Stimulated activated CD8-positive, alpha-beta memory T cell treated with anti-CD3 and anti-CD28 coated beads, Interleukin-4, amount 100 ng/mL, for 4 hours (primary cell): Measurements from ENCODE around the gene PEX7.
"Not testable (repeated sequence)": the region's sequence is repeated elsewhere in the genome, so short reads cannot be mapped to it uniquely, and the experiment has no call there.

ENCODE experiments used
- DNase-seq, 2 donors: peaks; one replicate each; pipeline ENCODE4 v3.0.0-alpha.2; 2020; ENCODE audit warnings: low read depth in 2 of 2, low spot score in 1 of 2

Gene PEX7

DNA sequence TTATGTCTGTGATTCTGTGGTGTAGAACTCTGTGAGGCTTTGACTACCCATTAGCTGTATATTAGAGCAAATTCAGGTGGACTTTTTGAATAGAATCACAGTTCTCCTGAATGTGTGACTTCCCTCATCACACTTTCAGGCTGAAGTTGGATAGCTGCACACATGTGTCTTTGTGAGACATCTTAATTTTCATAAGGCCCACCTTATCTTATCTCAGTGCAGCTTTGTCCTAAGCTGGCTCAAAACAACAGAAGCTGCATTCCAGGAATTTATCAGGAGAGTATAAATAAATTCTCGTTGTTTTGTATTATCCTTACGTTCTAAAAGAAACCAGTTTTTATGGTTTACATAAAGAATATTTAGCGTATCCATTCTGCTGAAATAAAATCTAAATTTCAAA lies 73.5 kb downstream of the PEX7 start:
- DNase-seq, result no peak

DNA sequence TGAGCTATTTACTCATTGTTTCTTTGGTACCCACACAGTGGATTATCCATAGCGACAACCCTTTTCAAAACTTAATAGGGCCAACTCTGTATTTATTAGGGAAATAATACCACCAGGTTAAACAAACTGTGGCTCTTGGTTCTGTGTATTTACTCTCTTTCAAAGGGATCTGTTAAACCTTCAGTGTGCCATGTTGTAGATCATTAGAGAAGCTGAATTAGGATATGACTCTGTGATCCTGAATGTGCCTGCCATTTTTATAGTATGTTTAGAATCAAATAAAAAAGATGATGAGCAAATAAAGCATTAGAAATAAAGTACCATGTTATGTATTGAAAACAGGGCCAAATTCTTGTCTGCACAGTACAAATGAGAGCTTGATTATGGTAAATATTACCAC lies 74.7 kb downstream of the PEX7 start:
- no peak for DNase-seq

DNA sequence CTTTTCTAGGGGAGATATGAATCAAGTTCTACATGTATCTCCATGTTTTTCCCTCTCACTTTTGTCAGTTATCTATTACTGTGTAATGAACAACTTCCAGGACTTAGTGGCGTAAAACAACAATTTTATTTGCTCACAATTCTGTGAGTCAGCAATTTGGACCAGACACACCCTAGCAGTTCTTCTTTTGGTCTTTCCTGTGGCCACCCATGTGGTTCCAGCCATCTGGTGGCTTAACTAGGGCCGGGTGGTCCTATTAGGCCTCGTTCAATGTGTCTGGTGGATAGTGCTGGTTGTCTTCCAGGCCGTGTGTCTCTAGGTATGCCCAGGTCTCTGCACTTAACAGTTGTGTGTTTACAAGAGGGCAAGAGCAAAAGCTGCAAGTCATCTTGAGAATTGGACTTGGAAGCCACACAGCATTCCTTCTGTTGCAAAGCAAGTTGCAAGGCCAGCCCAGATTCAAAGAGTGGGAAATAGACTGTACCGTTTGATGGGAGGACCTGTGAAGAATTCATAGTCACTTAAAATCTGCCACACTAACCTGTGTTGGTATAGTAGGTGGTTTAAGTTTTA lies 78.9 kb downstream of the PEX7 start:
- DNase-seq, result no peak

DNA sequence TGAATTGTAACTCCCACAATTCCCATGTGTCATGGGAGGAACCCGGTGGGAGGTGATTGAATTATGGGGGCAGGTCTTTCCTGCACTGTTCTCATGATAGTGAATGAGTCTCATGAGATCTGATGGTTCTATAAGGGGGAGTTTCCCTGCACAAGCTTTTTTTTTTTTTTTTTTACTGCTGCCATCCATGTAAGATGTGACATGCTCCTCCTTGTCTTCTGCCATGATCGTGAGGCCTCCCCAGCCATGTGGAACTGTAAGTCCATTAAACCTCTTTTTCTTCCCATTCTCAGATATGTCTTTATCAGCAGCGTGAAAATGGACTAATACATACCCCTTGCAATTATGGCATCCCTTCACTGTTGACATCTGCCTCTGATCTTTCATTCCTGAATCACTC lies 82.1 kb downstream of the PEX7 start:
- DNase-seq, result not testable (repeated sequence)

DNA sequence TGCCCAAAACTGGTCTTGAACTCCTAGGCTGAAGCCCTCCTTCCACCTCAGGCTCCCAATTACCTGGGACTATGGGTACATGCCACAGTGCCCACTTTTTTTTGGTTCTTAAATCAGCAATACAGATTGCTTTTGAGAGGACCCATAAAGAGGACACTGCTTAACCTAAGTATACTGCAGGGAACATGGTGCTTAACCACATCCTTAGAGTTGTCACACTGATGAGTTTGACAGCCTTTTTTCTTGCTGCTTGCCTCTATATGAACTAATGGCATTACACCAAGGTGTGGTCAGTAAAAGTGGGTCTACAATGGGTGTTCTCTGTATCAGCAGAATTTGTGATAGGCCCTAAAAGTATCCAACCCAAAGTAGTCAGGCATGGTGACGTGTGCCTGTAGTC lies 92.6 kb downstream of the PEX7 start:
- no peak for DNase-seq

DNA sequence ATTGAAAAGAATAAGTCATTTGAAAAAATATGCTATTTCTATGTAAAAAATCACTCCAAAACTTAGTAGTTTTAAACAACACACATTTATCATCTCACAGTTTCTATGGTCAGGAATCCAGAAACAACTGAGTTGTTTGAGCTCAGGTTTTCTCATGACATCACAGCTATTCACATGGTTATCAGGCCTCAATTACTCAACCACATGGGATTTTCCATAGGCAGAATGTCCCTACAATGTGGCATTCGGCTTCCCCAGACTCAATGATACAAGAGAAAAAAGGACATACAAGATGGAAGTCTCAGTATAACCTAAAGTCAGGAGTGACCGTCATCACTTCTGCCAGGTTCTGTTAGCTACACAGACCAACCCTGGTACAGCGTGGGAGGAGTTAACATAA lies 96.3 kb downstream of the PEX7 start:
- DNase-seq, result no peak

DNA sequence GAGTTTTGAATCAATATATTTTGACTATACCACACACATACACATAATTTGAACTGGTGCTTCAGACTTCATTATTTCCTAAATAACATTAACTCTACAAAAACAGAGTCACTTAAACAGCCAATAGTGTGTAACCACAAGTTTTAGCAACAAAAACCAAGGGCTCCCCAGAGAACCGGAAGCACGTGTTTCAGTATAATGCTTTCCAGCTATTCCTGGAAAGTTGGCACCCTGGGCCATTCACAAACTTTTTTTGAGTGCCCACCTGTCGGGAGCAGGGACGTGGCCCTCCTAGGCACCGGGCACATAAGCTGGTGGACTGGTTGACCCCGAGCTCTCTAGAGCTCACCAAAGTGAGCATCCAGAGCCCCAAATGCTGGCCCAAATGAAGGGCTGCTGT lies 97.8 kb downstream of the PEX7 start:
- no peak for DNase-seq

DNA sequence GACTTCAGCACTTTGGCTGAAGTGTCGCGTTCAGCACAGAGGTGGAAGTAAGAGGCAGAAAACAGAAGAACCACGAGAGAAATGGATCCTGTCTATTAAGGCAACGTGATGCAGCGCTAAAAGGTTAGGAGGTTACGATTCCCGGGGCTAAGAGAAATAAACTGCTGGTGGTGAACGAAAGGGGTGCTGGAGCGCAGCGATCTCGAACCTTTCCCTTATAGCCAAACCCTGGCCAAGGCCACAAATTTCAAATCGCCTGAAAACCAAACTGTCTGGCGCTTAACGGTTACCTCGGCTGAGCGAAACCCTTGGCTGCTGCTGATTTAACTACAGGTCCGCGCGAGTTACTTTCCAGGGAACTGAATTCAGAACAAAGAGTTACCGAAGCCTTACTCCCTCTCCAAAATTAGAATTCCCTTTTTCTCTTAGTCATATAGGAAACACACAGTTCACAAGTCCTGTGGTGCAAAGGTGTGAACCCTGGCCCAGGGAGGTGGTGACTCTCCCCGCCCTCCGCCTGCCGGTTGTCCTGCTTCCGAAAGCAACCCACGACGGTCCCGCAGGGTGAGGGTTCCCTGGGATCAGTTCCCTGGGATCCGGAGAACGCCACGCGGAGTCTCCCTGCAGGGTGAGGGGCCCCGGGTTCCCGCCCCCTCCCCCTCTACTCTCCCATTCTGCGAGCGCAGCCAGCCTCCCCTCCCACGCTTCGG lies 98.4 kb downstream of the PEX7 start:
- no peak for DNase-seq

DNA sequence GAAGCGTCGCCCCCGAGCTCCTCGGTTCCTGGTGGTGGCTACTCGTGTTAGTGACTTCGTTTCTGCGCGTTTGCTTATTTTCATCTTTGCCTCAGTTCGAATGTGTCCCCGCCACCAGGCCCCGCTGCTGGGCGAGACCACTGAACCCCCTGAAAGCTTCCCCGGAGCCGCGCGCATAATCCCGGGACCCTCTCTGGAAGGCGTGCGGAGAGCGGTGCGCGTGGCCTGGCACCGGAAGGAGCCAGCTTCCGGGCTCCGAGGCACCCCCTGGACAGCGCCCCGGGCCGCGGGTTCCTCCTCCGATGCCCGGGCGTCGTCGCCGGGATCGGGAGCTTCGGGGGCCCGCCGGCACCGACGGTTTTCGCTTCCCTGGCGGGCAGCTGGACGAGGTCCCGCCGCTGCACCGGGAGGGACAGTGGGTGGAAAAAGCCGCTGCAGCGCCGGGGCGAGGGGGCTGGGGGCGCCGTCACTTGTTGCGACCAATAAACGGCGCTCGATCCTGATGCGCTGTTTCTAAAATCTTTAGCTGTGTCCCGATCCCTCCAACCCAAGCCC lies 99.1 kb downstream of the PEX7 start:
- DNase-seq, result no peak

DNA sequence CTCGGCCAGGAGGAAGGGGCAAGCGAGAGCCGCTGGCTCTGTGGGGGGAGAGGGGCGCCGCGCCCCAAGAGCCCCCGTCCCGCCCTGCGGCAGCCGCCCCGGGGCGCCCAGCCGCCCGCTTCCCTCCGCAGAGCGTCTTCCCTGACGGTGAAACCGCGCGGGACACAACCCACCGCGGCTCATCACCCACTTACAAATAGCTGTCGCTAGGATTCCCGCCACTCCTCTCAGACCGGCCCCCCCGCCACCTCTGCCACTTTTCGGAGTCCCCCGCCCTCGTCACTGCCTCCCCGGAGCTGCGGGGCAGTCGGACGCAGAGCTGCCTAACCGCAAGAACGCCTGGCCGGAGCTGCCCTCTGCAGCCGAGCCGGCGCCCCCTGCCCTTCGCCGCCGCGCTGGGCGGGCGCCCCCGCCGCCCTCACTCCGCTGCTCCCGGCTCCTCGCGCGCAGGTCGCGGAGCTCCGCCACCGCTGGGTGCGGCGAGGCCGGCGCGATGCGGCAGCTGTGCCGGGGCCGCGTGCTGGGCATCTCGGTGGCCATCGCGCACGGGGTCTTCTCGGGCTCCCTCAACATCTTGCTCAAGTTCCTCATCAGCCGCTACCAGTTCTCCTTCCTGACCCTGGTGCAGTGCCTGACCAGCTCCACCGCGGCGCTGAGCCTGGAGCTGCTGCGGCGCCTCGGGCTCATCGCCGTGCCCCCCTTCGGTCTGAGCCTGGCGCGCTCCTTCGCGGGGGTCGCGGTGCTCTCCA lies 99.7 kb downstream of the PEX7 start, which contains the start of gene SLC35D3:
Gene SLC35D3 (plus strand): TSS at position 366 of the 749 bp plus-strand sequence. CDS start 128 bp downstream, at position 494.
- no peak for DNase-seq

DNA sequence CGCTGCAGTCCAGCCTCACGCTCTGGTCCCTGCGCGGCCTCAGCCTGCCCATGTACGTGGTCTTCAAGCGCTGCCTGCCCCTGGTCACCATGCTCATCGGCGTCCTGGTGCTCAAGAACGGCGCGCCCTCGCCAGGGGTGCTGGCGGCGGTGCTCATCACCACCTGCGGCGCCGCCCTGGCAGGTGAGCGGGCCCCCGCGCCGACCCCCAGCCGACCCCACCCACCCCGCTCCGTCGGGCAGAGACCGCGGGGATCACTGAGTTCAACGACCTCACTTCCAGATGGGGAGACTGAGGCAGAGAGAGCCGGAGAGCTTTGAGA lies 100.3 kb downstream of the PEX7 start:
- no peak for DNase-seq

DNA sequence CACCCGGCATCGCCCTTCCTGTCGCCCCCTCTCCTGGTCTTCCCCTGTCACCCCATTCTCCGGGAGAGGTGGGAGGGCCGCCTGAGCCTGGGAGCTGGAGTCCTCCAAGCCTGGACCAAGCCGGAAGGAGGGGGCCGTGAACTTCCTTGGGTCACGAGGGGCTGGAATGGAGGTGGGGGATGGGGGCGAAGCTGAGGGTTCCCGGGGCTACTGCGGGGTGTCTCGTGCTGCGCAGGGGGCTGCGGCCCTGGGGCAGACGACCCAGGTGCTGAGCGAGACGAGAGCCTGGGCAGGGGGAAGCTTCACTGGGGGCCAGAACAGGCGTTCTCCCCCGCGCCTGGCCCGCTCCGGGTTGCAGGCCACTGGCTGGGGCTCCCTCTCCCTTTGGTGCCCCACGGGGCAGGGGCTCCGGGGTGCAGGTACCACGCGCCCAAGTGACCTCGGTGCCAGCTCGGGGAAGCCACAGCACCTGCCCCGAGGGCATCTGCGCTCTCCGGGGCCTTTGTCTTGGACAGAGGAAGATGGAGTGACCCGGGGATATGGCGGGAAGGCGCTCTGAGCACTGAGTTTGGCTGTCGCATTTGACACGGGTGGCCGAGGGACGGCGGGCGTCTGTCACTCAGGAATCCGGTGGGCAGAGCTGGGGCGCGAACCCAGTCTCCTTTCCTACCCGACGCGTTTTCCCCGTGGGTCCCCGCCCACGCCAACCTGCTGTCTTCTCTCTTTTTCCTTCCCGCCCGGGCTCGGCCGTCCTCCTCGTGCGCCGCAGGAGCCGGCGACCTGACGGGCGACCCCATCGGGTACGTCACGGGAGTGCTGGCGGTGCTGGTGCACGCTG lies 100.9 kb downstream of the PEX7 start:
- no peak for DNase-seq

DNA sequence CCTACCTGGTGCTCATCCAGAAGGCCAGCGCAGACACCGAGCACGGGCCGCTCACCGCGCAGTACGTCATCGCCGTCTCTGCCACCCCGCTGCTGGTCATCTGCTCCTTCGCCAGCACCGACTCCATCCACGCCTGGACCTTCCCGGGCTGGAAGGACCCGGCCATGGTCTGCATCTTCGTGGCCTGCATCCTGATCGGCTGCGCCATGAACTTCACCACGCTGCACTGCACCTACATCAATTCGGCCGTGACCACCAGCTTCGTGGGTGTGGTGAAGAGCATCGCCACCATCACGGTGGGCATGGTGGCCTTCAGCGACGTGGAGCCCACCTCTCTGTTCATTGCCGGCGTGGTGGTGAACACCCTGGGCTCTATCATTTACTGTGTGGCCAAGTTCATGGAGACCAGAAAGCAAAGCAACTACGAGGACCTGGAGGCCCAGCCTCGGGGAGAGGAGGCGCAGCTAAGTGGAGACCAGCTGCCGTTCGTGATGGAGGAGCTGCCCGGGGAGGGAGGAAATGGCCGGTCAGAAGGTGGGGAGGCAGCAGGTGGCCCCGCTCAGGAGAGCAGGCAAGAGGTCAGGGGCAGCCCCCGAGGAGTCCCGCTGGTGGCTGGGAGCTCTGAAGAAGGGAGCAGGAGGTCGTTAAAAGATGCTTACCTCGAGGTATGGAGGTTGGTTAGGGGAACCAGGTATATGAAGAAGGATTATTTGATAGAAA lies 101.7 kb downstream of the PEX7 start:
- no peak for DNase-seq

DNA sequence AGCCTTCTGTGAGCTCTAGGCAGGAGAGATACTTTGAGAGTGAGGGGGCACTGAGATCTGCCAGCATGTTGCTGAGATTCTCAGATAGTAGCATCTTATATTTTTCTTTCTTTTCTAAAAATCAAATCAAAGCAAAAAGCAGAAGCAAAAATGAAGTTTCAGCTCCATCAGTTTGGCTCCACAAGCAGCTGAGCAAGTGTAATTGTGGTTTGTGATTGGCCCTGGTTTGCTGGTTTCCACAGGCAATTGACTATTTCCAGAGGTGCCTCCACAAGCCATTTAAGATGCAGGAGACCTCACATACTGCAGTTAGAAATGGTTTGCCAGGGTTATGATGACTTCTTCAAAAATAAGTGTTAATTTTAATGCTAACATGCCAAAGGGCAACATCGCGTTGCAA lies 104.0 kb downstream of the PEX7 start:
- DNase-seq, result no peak

DNA sequence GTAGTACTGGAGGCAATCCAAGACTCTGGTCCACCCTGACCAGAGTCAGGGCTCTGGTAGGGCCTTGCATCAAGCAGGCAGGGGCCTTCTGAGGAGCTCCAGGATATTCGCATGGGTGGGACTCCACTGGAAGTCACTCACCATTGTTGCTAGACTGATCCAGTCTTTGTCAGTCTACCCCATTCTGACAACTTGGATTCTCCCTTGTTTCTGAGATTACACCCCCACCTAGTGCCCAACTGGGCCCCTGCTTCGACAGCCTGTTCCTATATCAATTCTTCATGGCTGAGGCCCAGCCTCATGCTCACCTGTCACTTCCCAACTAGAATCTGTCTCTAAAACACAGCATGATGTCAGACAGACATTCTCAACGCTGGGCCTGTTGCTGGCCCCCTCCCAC lies 104.9 kb downstream of the PEX7 start:
- DNase-seq, result no peak

DNA sequence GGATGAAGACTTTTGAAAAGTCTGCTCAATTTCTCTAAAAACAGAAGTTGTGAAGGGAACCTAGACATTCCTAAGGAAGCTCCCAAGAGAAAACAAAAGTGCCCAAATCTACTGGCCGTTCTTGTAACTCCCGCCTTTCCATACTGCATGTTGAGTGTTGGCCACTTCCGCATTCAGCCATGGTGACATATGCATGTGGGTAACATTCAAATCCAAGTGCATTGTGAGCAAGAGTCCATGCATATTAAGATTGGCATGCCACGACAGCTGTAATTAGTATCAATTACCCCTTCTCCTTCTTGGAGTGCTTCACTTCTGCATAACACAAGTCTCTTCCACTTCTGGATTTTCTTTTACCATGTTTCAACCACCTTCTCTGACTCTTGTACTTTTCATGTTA lies 108.1 kb downstream of the PEX7 start:
- DNase-seq, result no peak

DNA sequence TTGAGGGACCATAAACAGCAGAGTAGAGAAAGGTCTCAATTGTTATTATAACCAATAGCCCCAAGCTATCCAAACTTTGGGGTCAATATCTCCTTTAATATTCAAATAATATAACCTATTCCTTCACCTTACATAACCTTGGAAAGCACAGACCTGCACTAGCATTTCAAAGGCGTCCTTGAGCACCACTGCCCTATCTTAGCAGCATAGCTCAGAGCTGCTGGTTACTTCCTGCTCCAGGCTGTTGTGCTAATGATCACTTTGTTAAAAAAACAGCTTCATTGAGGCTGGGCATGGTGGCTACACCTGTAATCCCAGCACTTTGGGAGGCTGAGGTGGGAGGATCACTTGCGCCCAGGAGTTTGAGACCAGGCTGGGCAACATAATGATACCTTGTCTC lies 110.2 kb downstream of the PEX7 start:
- no peak for DNase-seq

DNA sequence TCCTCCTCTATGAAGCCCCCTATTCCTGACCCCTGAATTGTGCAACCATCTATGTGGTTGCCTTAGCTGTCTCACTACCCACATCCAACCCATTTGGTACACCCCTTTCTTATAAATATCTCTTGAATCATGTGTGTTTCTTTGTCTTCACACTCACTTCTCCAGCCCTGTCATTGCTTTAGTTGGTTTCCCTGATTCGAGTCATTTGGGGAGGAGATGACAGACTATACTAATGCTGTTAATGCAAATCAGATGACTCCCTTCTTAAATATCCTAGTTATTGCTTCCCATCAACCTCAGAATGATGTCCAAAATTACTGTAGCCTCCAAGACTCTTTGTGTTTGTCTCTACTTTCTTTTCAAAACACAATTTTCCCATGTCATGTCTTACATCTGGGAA lies 122.7 kb downstream of the PEX7 start:
- no peak for DNase-seq

DNA sequence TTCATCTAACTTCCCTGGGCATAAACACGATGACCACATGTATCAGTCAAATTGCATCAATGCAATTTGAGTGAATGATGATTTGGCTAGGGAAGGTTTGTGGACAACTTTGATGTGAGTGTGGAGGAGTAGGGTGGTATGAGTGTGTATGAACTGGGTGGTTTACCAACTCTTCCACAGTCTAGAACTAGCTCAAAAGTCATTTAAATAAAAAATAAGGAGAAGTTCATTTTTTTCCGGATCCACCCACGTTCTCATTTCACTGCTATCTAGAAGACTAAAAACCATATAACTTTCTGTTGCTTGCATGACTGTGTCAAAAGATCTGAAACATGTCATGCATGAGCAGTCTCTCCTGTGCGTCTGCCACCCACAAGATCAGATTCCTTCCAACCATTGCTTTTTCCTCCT lies 123.3 kb downstream of the PEX7 start:
- no peak for DNase-seq

DNA sequence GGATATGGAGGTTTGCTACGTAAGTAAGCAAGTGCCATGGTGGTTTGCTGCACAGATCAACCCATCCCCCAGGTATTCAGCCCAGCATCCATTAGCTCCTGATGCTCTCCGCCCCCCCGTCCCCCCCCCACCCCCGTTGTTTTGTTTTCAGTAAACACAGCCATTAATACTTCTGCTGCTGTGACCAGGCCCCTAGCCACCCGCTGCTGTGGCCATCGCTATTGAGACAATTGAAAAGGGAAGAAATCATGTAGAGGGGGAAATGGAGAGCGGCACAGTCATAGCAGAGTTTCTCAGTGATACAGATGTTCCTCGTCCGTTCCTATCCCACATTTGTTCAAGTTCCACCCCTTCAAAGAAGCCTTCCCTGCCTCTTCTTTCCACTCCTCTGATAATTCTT lies 124.6 kb downstream of the PEX7 start:
- DNase-seq, result no peak

DNA sequence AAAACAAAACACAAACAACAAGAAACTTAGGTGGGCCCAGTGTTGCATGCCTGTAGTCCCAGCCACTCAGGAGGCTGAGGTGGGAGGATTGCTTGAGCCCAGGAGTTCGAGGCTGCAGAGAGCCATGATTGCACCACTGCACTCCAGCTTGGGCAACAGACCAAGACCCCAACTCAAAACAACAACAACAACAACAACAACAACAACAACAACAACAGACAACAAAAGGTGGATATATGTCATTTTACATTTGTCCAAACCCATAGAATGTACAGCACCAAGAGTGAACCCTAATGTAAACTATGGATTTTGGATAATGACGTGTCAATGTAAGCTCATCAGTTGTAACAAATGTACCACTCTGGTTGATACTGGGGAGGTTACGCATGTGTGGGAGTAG lies 127.6 kb downstream of the PEX7 start:
- not testable (repeated sequence) for DNase-seq
